Mesendoderm (in vitro differentiated cells): ENCODE measurements around the gene THRA.

Experiments
- DNase-seq: peaks from one replicate; pipeline ENCODE4 v3.0.0; 2013
- H2AK5ac ChIP-seq: 2 replicates; pipeline ENCODE4 v1.6.1; 2013; ENCODE audit warnings: low read length, inconsistent platforms
- H2BK120ac ChIP-seq: 2 replicates; pipeline ENCODE4 v1.6.1; 2013; ENCODE audit warnings: low read depth, mild to moderate bottlenecking, low read length, moderate library complexity, mixed read lengths
- H2BK15ac ChIP-seq: replicated peaks from 2 replicates; pipeline ENCODE4 v1.6.1; 2013; ENCODE audit warnings: low read depth, mild to moderate bottlenecking, moderate library complexity
- H2BK5ac ChIP-seq: 2 replicates; pipeline ENCODE4 v1.6.1; 2013; ENCODE audit warnings: low read length, inconsistent platforms
- H3K18ac ChIP-seq: 2 replicates; pipeline ENCODE4 v1.6.1; 2013; ENCODE audit warnings: mild to moderate bottlenecking, low read length, mixed read lengths
- H3K23ac ChIP-seq: one replicate; pipeline ENCODE4 v1.6.1; 2013; ENCODE audit warnings: low read length
- H3K27ac ChIP-seq: 2 replicates; pipeline ENCODE4 v1.5.1; 2013; ENCODE audit warnings: low read depth, mild to moderate bottlenecking, inconsistent platforms, low read length, moderate library complexity
- H3K27me3 ChIP-seq: 2 replicates; pipeline ENCODE4 v1.6.1; 2013; ENCODE audit warnings: low read length, control low read depth, mild to moderate bottlenecking, inconsistent platforms; ENCODE audit not compliant: insufficient read depth, poor library complexity
- H3K36me3 ChIP-seq: 2 replicates; pipeline ENCODE4 v1.6.1; 2013; ENCODE audit warnings: low read length, inconsistent platforms; ENCODE audit not compliant: control insufficient read depth, insufficient read depth
- H3K4ac ChIP-seq: one replicate; pipeline ENCODE4 v1.6.1; 2013; ENCODE audit warnings: low read depth, mild to moderate bottlenecking, low read length, moderate library complexity
- H3K4me1 ChIP-seq: 2 replicates; pipeline ENCODE4 v1.6.1; 2013; ENCODE audit warnings: low read depth, low read length, inconsistent platforms; ENCODE audit not compliant: control insufficient read depth
- H3K4me2 ChIP-seq: 2 replicates; pipeline ENCODE4 v1.6.1; 2013; ENCODE audit warnings: low read length
- H3K4me3 ChIP-seq: 2 replicates; pipeline ENCODE4 v1.5.1; 2013; ENCODE audit warnings: mild to moderate bottlenecking, low read length
- H3K56ac ChIP-seq: one replicate; pipeline ENCODE4 v1.6.1; 2013; ENCODE audit warnings: low read length
- H3K79me1 ChIP-seq: 2 replicates; pipeline ENCODE4 v1.6.1; 2013; ENCODE audit warnings: low read length, inconsistent platforms
- H3K79me2 ChIP-seq: 2 replicates; pipeline ENCODE4 v1.6.1; 2013; ENCODE audit warnings: mild to moderate bottlenecking, low read length; ENCODE audit not compliant: control insufficient read depth, insufficient read depth
- H3K9ac ChIP-seq: 2 replicates; pipeline ENCODE4 v1.6.1; 2013; ENCODE audit warnings: low read length, inconsistent platforms
- H4K5ac ChIP-seq: one replicate; pipeline ENCODE4 v1.6.1; 2013; ENCODE audit warnings: low read length
- H4K8ac ChIP-seq: one replicate; pipeline ENCODE4 v1.6.1; 2013; ENCODE audit warnings: low read depth, mild to moderate bottlenecking, control low read depth, low read length, moderate library complexity
- WGBS: extraction: QIAGEN DNeasy Blood & Tissue Kit; methylation state at CpG from one replicate; pipeline ENCODE4 v1.1.7; 2013; ENCODE audit warnings: low lambda C conversion rate, missing lambda C conversion rate; ENCODE audit not compliant: insufficient coverage; ENCODE audit errors: extremely low coverage; 5-methylcytosine and 5-hydroxymethylcytosine counted together

Gene THRA

DNA sequence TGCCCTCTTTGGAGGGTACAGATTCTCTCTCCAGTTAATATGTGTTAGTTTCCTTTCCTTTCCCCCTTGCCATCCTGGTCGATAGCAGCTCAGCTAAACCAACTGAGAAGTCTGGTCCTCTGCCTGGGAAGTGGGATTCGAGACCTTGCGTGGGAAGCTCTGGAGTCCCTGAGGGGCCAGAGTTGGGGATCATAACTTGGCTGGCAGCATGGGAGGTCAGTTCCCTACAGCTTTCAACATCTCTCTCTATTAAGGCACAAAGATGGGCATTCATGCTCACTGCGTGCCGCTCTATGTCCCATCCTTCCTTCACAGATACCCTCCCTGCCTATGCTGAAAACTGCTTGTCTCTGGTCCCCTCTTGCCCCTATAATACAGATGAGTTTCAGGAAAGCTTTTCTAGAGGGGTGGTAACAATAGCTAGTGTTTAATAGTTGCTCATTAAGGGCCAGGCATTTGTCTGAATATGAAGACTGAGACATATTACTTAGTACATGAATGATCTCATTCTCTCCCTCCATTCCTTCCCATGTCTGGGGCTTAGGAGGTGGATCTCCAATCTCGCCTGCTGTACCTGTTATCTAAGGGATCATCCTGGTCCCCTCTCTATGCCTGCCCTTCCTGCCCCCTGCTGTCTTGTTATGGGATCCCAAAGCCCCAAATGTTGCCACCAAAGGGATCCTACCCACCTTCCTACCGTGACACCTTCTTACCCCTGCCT, 10.8 kb downstream of the THRA start:
- H2BK15ac ChIP-seq: no peak overlapping the region
- no CpG with 5 or more reads among the region's 7 CpGs for WGBS
- DNase-seq: no peak
- H2AK5ac ChIP-seq: no peak overlapping the region
- no peak overlapping the region for H3K4me3 ChIP-seq
- H3K4ac ChIP-seq: no peak overlapping the region
- no peak overlapping the region for H3K23ac ChIP-seq
- no peaks in the 10 kb centered on the region for H3K36me3 ChIP-seq
- no peaks in the 10 kb centered on the region for H3K79me1 ChIP-seq
- H3K4me2 ChIP-seq: no peak overlapping the region
- peaks cover 15% of the 10 kb centered on the region for H3K4me1 ChIP-seq
- H3K27ac ChIP-seq: no peak overlapping the region
- H3K27me3 ChIP-seq: no peaks in the 10 kb centered on the region
- H3K9ac ChIP-seq: no peak overlapping the region
- no peak overlapping the region for H3K18ac ChIP-seq
- H2BK120ac ChIP-seq: no peak overlapping the region
- no peak overlapping the region for H4K5ac ChIP-seq
- no peak overlapping the region for H4K8ac ChIP-seq
- no peak overlapping the region for H2BK5ac ChIP-seq
- H3K79me2 ChIP-seq: no peaks in the 10 kb centered on the region
- no peak overlapping the region for H3K56ac ChIP-seq

DNA sequence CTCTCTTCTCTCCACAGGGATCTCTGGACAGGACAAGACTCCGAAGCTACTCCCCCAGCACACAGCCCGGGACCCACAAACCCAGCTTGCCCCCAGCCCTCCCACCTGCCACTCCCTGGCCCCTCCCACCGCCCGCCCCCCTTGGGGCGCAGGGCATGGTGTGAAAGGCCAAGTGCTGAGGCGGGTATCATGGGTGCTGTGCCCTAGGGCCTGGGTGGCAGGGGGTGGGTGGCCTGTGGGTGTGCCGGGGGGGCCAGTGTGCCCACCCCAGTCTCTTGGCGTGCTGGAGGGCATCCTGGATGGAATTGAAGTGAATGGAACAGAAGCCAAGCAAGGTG, 11.4 kb downstream of the THRA start:
- H3K36me3 ChIP-seq: no peaks in the 10 kb centered on the region
- WGBS: no CpG with 5 or more reads among the region's 8 CpGs
- no peak overlapping the region for H2BK5ac ChIP-seq
- no peaks in the 10 kb centered on the region for H3K79me2 ChIP-seq
- no peaks in the 10 kb centered on the region for H3K27me3 ChIP-seq
- H3K18ac ChIP-seq: no peak overlapping the region
- H4K5ac ChIP-seq: no peak overlapping the region
- no peaks in the 10 kb centered on the region for H3K79me1 ChIP-seq
- no peak overlapping the region for H3K27ac ChIP-seq
- no peak overlapping the region for H4K8ac ChIP-seq
- H3K4me3 ChIP-seq: no peak overlapping the region
- H2BK15ac ChIP-seq: no peak overlapping the region
- no peak overlapping the region for H2BK120ac ChIP-seq
- no peak for DNase-seq
- H3K4me2 ChIP-seq: no peak overlapping the region
- no peak overlapping the region for H3K23ac ChIP-seq
- no peak overlapping the region for H3K9ac ChIP-seq
- no peak overlapping the region for H3K4ac ChIP-seq
- H3K56ac ChIP-seq: no peak overlapping the region
- H3K4me1 ChIP-seq: peaks cover 15% of the 10 kb centered on the region
- H2AK5ac ChIP-seq: no peak overlapping the region

DNA sequence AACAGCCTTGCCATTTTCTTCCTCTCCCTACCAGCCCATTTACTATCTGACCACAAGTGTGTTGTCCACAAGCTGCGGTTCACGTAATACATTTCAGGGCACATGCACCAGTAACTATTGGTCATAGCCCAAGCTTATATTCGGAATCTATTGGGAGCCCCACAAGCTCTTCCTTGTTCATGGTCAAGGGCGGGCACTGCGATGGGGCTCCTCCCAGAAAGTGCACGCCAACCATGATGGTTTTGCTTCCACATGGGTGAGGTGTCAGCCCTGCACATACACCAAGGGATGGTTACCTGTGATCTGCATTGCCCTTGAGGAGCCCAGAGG, 12.1 kb downstream of the THRA start:
- peaks cover 10% of the 10 kb centered on the region for H3K4me1 ChIP-seq
- no peaks in the 10 kb centered on the region for H3K79me1 ChIP-seq
- no peak overlapping the region for H3K4me2 ChIP-seq
- H3K23ac ChIP-seq: no peak overlapping the region
- no peak overlapping the region for H3K4ac ChIP-seq
- no peak overlapping the region for H2BK120ac ChIP-seq
- no peak overlapping the region for H3K56ac ChIP-seq
- H3K27ac ChIP-seq: no peak overlapping the region
- H3K79me2 ChIP-seq: no peaks in the 10 kb centered on the region
- no peak overlapping the region for H3K18ac ChIP-seq
- no peak overlapping the region for H3K9ac ChIP-seq
- no peak overlapping the region for H3K4me3 ChIP-seq
- no peak overlapping the region for H4K5ac ChIP-seq
- no peak overlapping the region for H2BK5ac ChIP-seq
- no peaks in the 10 kb centered on the region for H3K36me3 ChIP-seq
- DNase-seq: no peak
- no CpG with 5 or more reads among the region's 6 CpGs for WGBS
- no peaks in the 10 kb centered on the region for H3K27me3 ChIP-seq
- no peak overlapping the region for H2AK5ac ChIP-seq
- no peak overlapping the region for H4K8ac ChIP-seq
- H2BK15ac ChIP-seq: no peak overlapping the region

DNA sequence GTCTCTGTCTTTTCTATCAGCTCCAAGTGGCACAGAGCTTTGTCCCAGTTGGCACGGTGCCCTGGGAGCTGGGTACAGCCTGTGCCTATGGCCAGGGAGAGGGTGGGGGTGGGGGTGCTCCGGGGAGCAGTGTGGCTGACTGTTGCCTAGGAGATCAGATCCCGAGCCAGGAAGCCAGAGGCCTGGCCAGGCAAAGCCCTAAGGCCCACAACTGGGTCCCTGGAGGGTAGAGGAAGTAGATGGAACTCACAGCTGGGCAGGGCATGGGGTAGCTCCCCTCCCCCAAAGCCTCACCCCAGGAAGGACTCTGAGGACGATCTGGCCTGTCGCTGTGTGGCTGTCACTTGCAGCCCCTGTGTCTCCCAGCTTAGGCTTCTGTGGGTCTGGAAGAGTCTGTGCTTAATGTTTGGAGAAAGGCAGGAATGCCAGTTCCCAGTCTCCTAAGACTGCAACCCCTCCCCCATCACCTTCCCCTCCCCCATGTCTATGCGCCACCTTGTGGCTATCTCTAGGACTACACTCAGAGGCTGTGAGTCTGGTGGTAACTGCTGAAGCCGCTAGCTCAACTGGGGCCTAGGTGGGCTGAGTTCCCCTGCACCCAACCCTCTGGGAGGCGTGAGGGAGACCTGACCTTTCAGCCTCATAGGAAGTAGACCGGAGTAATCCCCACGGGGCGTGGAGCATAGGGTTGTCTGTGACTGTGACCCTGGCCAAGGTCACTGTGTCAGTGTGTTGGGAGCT, 12.6 kb downstream of the THRA start:
- Histone ChIP-seq H2BK15ac (no peak overlapping the region), H3K4me2 (peak overlapping the region; percentile 9), H2AK5ac (peak overlapping the region; percentile 57), H3K56ac (peak overlapping the region; percentile 78), H2BK5ac (peak overlapping the region; percentile 26), H2BK120ac (no peak overlapping the region), H4K5ac (no peak overlapping the region), H3K27ac (no peak overlapping the region), H3K9ac (peak overlapping the region; percentile 30), H3K79me2 (no peaks in the 10 kb centered on the region), H3K36me3 (no peaks in the 10 kb centered on the region), H3K4me1 (peaks cover 6% of the 10 kb centered on the region), H3K23ac (no peak overlapping the region), H4K8ac (no peak overlapping the region), H3K27me3 (no peaks in the 10 kb centered on the region), H3K79me1 (no peaks in the 10 kb centered on the region), H3K4me3 (no peak overlapping the region), H3K18ac (peak overlapping the region; percentile 9), H3K4ac (no peak overlapping the region)
- peak; percentile 87 for DNase-seq
- WGBS: no CpG with 5 or more reads among the region's 11 CpGs

- no peak overlapping the region for H3K4me2 ChIP-seq
- no peaks in the 10 kb centered on the region for H3K36me3 ChIP-seq
- no peak overlapping the region for H4K8ac ChIP-seq
- H3K4me1 ChIP-seq: peaks cover 5% of the 10 kb centered on the region
- H2AK5ac ChIP-seq: no peak overlapping the region
- H3K23ac ChIP-seq: no peak overlapping the region
- H3K9ac ChIP-seq: peak overlapping the region; percentile 30
- H4K5ac ChIP-seq: no peak overlapping the region
- no peaks in the 10 kb centered on the region for H3K27me3 ChIP-seq
- H2BK15ac ChIP-seq: no peak overlapping the region
- H2BK5ac ChIP-seq: no peak overlapping the region
- H3K4ac ChIP-seq: no peak overlapping the region
- no peak overlapping the region for H3K18ac ChIP-seq
- no peaks in the 10 kb centered on the region for H3K79me2 ChIP-seq
- peak overlapping the region; percentile 51 for H3K56ac ChIP-seq
- no peak overlapping the region for H3K27ac ChIP-seq
- no peak overlapping the region for H2BK120ac ChIP-seq
- WGBS: no CpG with 5 or more reads among the region's 8 CpGs
- H3K79me1 ChIP-seq: no peaks in the 10 kb centered on the region
- no peak for DNase-seq
- H3K4me3 ChIP-seq: no peak overlapping the region
These were observed 13.3 kb downstream of the THRA start for GRCh38 chr17:40075942-40076498.
